CD14-positive monocyte (primary cell): ENCODE measurements around the gene CAMK1D. TPM values are rescaled to one million over a fixed set of nuclear protein-coding genes. Genes with fewer than 3 reads are reported as not detected.

Experiments
- DNase-seq, 3 donors: peaks; one replicate each; pipeline ENCODE4 v3.0.0-alpha.2; 2011 to 2022
- H2AFZ ChIP-seq: 2 replicates; pipeline ENCODE4 v1.6.0; 2012; ENCODE audit warnings: mild to moderate bottlenecking, low read depth, low read length, inconsistent platforms; ENCODE audit not compliant: insufficient read depth, poor library complexity, severe bottlenecking
- H3K27ac ChIP-seq, 2 donors: 1 replicate in 1 of 2; 2 replicates in 1 of 2; pipeline ENCODE4 v1.5.1; 2012 to 2013; ENCODE audit warnings: low read length in 2 of 2, control low read depth in 1 of 2, inconsistent platforms in 1 of 2, low read depth in 1 of 2, mild to moderate bottlenecking in 1 of 2
- H3K27me3 ChIP-seq, 2 donors: one replicate each; pipeline versions ENCODE4 v1.6.0 to v1.6.1; 2011 to 2013; ENCODE audit warnings: low read length in 2 of 2; ENCODE audit not compliant: control insufficient read depth in 2 of 2, insufficient read depth in 2 of 2
- H3K36me3 ChIP-seq, 2 donors: replicated peaks in 1 of 2; 1 replicate in 1 of 2; 2 replicates in 1 of 2; pipeline versions ENCODE4 v1.5.1 to v1.6.1; 2012 to 2013; ENCODE audit warnings: low read length in 2 of 2, control low read depth in 1 of 2, inconsistent platforms in 1 of 2, mild to moderate bottlenecking in 1 of 2; ENCODE audit not compliant: insufficient read depth in 2 of 2, control insufficient read depth in 1 of 2
- H3K4me1 ChIP-seq, 2 donors: 1 replicate in 1 of 2; 2 replicates in 1 of 2; pipeline versions ENCODE4 v1.5.1 to v1.6.1; 2012 to 2013; ENCODE audit warnings: low read length in 2 of 2, control low read depth in 1 of 2, inconsistent platforms in 1 of 2, mild to moderate bottlenecking in 1 of 2, moderate library complexity in 1 of 2; ENCODE audit not compliant: insufficient read depth in 2 of 2, control insufficient read depth in 1 of 2
- H3K4me2 ChIP-seq: replicated peaks from 2 replicates; pipeline ENCODE3; 2012; ENCODE audit warnings: low read length, moderate library complexity, mild to moderate bottlenecking; ENCODE audit not compliant: poor library complexity, severe bottlenecking; ENCODE audit errors: extremely low read depth
- H3K4me3 ChIP-seq, 3 experiments: fragments of 200-600 bp in 1 of 3; sonication (generic) in 1 of 3; replicated peaks in 1 of 3; 1 replicate in 2 of 3; 2 replicates in 1 of 3; pipeline ENCODE4 v1.5.1; 2011 to 2013; ENCODE audit warnings: low read length in 3 of 3, mild to moderate bottlenecking in 3 of 3, control low read depth in 2 of 3, low read depth in 2 of 3, inconsistent platforms in 1 of 3, moderate library complexity in 1 of 3
- H3K79me2 ChIP-seq: 2 replicates; pipeline ENCODE4 v1.6.0; 2012; ENCODE audit warnings: mild to moderate bottlenecking, control low read depth, inconsistent platforms, low read length, moderate library complexity; ENCODE audit not compliant: insufficient read depth
- H3K9ac ChIP-seq: 2 replicates; pipeline ENCODE4 v1.6.0; 2017; ENCODE audit warnings: low read length, mild to moderate bottlenecking; ENCODE audit not compliant: insufficient read depth, poor library complexity, severe bottlenecking
- H3K9me3 ChIP-seq, 2 donors: replicated peaks in 1 of 2; 1 replicate in 1 of 2; 2 replicates in 1 of 2; pipeline versions ENCODE4 v1.5.1 to v1.6.1; 2012 to 2013; ENCODE audit warnings: low read length in 2 of 2, control low read depth in 1 of 2; ENCODE audit not compliant: control insufficient read depth in 1 of 2, insufficient read depth in 1 of 2
- H4K20me1 ChIP-seq: 2 replicates; pipeline ENCODE4 v1.6.0; 2012; ENCODE audit warnings: mild to moderate bottlenecking, low read length, control low read depth, moderate library complexity; ENCODE audit not compliant: insufficient read depth
- H3K27ac Mint-ChIP-seq, 7 donors: one replicate each; pipeline ENCODE4 v1.8.0; 2020; ENCODE audit warnings: mild to moderate bottlenecking in 7 of 7, mixed read lengths in 7 of 7, moderate library complexity in 6 of 7, inconsistent platforms in 2 of 7
- H3K27me3 Mint-ChIP-seq, 3 donors: one replicate each; pipeline ENCODE4 v1.8.0; 2021 to 2022; ENCODE audit warnings: low read depth in 3 of 3, mild to moderate bottlenecking in 3 of 3, mixed read lengths in 3 of 3, moderate library complexity in 3 of 3, inconsistent platforms in 1 of 3
- H3K36me3 Mint-ChIP-seq, 2 donors: one replicate each; pipeline ENCODE4 v1.8.0; 2020; ENCODE audit warnings: mixed read lengths in 2 of 2, inconsistent platforms in 1 of 2, mild to moderate bottlenecking in 1 of 2
- H3K4me1 Mint-ChIP-seq: one replicate; pipeline ENCODE4 v1.8.0; 2020; ENCODE audit warnings: mild to moderate bottlenecking, mixed read lengths
- H3K4me3 Mint-ChIP-seq, 2 donors: one replicate each; pipeline ENCODE4 v1.8.0; 2020; ENCODE audit warnings: mild to moderate bottlenecking in 2 of 2, mixed read lengths in 2 of 2, moderate library complexity in 1 of 2
- H3K9me3 Mint-ChIP-seq, 7 donors: one replicate each; pipeline ENCODE4 v1.8.0; 2020 to 2022; ENCODE audit warnings: mixed read lengths in 7 of 7, mild to moderate bottlenecking in 6 of 7, moderate library complexity in 6 of 7, inconsistent platforms in 2 of 7
- CTCF ChIP-seq: fragments of 200-600 bp; IDR thresholded peaks from one replicate; pipeline ENCODE4 v1.8.0; 2022; ENCODE audit warnings: antibody characterized with exemption, mild to moderate bottlenecking
- WGBS: methylation state at CpG from one replicate; pipeline ENCODE4 v1.1.5; 2013; ENCODE audit warnings: missing lambda C conversion rate; ENCODE audit not compliant: insufficient coverage; 5-methylcytosine and 5-hydroxymethylcytosine counted together
- intact Hi-C, 2 donors: fragments of 100-400 bp; cut with micrococcal nuclease; formaldehyde crosslinking; loops; one replicate each; pipeline versions ENCODE4 v1.15.0 to v1.15.1; 2023
- polyA plus RNA-seq, 3 donors: library from polyadenylated mRNA; depleted of rRNA in 1 of 3; unstranded in 2 of 3; stranded (reverse) in 1 of 3; fragments of 300-500 nt in 2 of 3; fragments of >200 nt in 1 of 3; fragmentation: Illumina TruSeq in 2 of 3; gene quantifications; 1 replicate in 2 of 3; 2 replicates in 1 of 3; pipeline ENCODE4 v1.2.3, GENCODE V29; 2012 to 2021

CAMK1D gene
- polyA plus RNA-seq, 3 donors: 6.7 to 11.8 (median 7.1) TPM

- no peak overlapping the region for H3K27ac ChIP-seq
- intact Hi-C loops: no loop called here
- no peak for DNase-seq
- no peaks in the 10 kb centered on the region for H4K20me1 ChIP-seq
- H3K9me3 ChIP-seq: no peaks in the 10 kb centered on the region
- no peaks in the 10 kb centered on the region for H3K27me3 ChIP-seq
- no peak overlapping the region for H3K4me3 ChIP-seq
- H3K36me3 ChIP-seq: no peaks in the 10 kb centered on the region
- no peak for TF ChIP-seq CTCF
- no peak overlapping the region for H3K4me2 ChIP-seq
- 100% methylated on average over 6 of the region's 12 CpGs for WGBS
- Mint-ChIP-seq H3K27me3 (peaks cover 0 to 2% (median 2%) of the 10 kb centered on the region in 3 donors), H3K27ac (no peak overlapping the region), H3K9me3 (peaks cover 0 to 2% (median 0%) of the 10 kb centered on the region in 7 donors), H3K36me3 (no peaks in the 10 kb centered on the region), H3K4me1 (no peaks in the 10 kb centered on the region), H3K4me3 (no peak overlapping the region)
- H3K9ac ChIP-seq: no peak overlapping the region
- no peaks in the 10 kb centered on the region for H3K79me2 ChIP-seq
- no peak overlapping the region for H2AFZ ChIP-seq
- no peaks in the 10 kb centered on the region for H3K4me1 ChIP-seq
Observed at GRCh38 chr10:12799144-12799543, 449.8 kb downstream of the CAMK1D start.

- WGBS: 100% methylated on average over 1 of the region's 5 CpGs
- H3K4me1 ChIP-seq: no peaks in the 10 kb centered on the region
- no peaks in the 10 kb centered on the region for H3K4me1 Mint-ChIP-seq
- DNase-seq: no peak
- H3K9me3 Mint-ChIP-seq: peaks cover 0 to 2% (median 0%) of the 10 kb centered on the region in 7 donors
- H4K20me1 ChIP-seq: no peaks in the 10 kb centered on the region
- no peak overlapping the region for H3K27ac ChIP-seq
- no peak overlapping the region for H3K4me3 Mint-ChIP-seq
- H3K36me3 Mint-ChIP-seq: no peaks in the 10 kb centered on the region
- TF ChIP-seq CTCF: no peak
- H3K9ac ChIP-seq: no peak overlapping the region
- H2AFZ ChIP-seq: no peak overlapping the region
- intact Hi-C loops: no loop called here
- H3K27ac Mint-ChIP-seq: peak overlapping the region in 1 of 7 donors; percentile 49
- H3K27me3 ChIP-seq: no peaks in the 10 kb centered on the region
- H3K4me3 ChIP-seq: no peak overlapping the region
- H3K79me2 ChIP-seq: no peaks in the 10 kb centered on the region
- H3K4me2 ChIP-seq: no peak overlapping the region
- peaks cover 0 to 2% (median 2%) of the 10 kb centered on the region in 3 donors for H3K27me3 Mint-ChIP-seq
- no peaks in the 10 kb centered on the region for H3K9me3 ChIP-seq
- H3K36me3 ChIP-seq: no peaks in the 10 kb centered on the region
Observed at GRCh38 chr10:12799714-12800113, 450.4 kb downstream of the CAMK1D start.
